Mucosa of stomach (tissue), 1 donor: ENCODE results near the gene OSBPL2.

Source experiments
- H3K27me3 ChIP-seq: one replicate; pipeline ENCODE4 v1.7.0; 2013; ENCODE audit warnings: mild to moderate bottlenecking, low read length; ENCODE audit not compliant: control insufficient read depth, insufficient read depth
- H3K36me3 ChIP-seq: one replicate; pipeline ENCODE4 v1.7.0; 2013; ENCODE audit warnings: low read length; ENCODE audit not compliant: control insufficient read depth, insufficient read depth
- H3K4me1 ChIP-seq: one replicate; pipeline ENCODE4 v1.7.0; 2013; ENCODE audit warnings: mild to moderate bottlenecking, low read length; ENCODE audit not compliant: control insufficient read depth, insufficient read depth
- H3K4me3 ChIP-seq: one replicate; pipeline ENCODE4 v1.7.0; 2013; ENCODE audit warnings: low read length
- H3K9ac ChIP-seq: one replicate; pipeline ENCODE4 v1.7.0; 2013; ENCODE audit warnings: mild to moderate bottlenecking, low read length, moderate library complexity
- H3K9me3 ChIP-seq: one replicate; pipeline ENCODE4 v1.7.0; 2013; ENCODE audit warnings: mild to moderate bottlenecking, low read length, moderate library complexity; ENCODE audit not compliant: control insufficient read depth
- donor health status: Pancreatic carcinoma.

OSBPL2 gene

DNA sequence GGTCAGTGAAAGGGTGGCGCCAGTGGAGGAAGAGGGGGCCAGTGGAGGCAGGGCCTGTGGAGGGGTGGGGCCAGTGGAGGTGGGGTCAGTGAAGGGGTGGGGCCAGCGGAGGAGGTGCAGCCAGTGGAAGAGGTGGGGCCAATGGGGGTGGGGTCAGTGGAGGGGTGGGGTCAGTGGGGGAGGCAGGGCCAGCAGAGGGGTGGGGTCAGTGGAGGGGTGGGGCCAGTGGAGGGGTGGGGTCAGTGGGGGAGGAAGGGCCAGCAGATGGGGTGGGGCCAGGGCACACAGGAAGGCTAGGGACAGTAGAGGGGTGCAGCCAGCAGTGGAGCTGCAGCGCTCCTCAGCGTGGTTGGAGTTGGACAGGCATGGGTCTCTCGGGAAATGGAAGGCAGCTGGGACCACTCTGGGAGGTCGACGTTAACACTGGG, 83.2 kb downstream of the OSBPL2 start:
- H3K36me3 ChIP-seq, result no peaks in the 10 kb centered on the region

DNA sequence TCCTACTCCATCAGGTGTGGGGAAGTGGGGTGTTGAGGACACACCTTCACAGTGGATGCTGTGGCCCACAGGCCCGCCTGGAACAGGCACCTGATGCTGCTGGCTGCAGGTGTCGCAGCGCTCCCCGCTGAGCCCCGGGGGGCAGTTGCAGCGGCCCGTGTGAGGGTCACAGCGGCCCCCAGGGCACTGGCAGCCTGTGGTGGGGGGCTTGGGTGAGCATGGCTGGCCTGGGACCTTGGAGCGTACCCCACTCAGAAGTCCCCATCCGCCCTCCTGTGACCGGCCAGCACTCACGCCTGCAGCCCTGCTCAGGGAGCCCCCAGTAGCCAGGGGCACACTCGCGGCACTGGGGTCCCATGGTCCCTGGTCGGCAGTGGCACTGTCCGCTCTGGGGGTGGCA, 83.7 kb downstream of the OSBPL2 start:
- Histone ChIP-seq H3K9me3 (no peaks in the 10 kb centered on the region), H3K36me3 (no peaks in the 10 kb centered on the region), H3K4me3 (no peak overlapping the region), H3K27me3 (no peaks in the 10 kb centered on the region), H3K4me1 (no peaks in the 10 kb centered on the region), H3K9ac (no peak overlapping the region)

More for the DNA sequence above, 83.2 kb downstream of the OSBPL2 start:
- Histone ChIP-seq H3K27me3 (no peaks in the 10 kb centered on the region), H3K4me3 (no peak overlapping the region), H3K9ac (no peak overlapping the region), H3K9me3 (no peaks in the 10 kb centered on the region), H3K4me1 (no peaks in the 10 kb centered on the region)

DNA sequence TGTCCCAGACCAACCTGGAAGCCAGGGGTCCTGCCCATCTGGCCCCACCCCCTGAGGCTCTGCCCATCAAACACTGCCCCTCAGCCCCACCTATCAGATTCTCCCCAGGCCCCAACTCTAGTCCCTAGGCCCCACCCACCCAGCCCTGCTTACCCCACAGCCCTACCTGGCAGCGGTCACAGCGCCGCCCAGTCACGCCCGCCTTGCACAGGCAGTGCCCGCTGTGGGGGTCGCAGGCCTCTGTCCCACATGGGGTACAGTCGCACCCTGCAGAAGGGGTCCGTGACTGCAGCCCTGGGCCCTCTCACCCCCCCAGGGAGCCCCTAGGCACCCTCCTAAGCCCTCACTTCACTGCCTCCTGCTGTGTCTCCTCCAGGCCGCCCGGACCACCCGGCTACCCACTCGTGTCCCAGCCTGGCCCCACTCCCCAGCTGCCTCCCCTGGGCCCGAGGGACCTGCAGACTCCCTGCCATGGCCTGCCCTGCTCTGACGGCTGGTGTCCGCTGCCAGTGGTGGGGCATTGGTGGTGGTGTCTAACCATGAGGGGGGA, 84.2 kb downstream of the OSBPL2 start:
- H3K4me1 ChIP-seq, result no peaks in the 10 kb centered on the region
- no peaks in the 10 kb centered on the region for H3K9me3 ChIP-seq
- no peak overlapping the region for H3K9ac ChIP-seq
- H3K36me3 ChIP-seq, result no peaks in the 10 kb centered on the region
- no peak overlapping the region for H3K4me3 ChIP-seq
- no peaks in the 10 kb centered on the region for H3K27me3 ChIP-seq

DNA sequence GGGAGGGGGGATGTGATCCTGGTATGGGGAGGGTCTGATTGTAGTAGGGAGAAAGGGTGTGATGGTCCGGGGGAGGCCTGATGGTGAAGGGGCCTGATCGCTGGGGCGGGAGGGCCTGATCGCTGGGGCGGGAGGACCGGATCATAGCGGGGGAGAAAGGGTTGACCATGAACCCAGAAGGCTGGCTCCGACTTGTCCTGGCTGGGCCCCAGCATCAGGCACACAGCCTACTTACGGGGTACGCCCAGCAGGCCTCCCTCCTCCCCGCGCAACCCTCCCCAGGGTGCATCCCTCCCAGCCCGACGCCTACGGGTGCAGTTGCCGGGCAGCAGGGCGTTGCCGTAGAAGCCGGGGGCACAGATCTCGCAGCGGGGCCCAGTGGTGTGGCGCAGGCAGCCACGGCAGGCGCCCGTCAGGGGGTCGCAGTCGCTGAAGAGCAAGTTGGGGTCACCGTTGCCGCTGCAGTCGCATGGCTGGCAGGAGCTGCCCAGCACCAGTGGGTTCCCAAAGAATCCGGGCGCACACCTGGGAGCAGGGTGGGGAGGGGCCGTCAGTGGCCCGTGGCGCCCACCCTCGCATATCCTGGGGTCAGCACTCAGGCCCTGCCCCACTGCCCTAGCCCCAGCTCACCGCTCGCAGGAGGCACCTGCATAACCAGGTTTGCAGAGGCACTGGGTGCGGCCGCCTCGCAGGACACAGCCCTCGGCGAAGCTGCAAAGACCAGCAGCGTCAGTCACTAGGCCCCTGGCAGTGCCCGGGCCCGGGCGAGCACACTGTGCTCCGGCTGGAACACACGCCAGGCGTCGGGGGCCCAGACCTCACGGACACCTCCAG, 85.0 kb downstream of the OSBPL2 start:
- no peaks in the 10 kb centered on the region for H3K4me1 ChIP-seq
- no peak overlapping the region for H3K4me3 ChIP-seq
- H3K36me3 ChIP-seq, result no peaks in the 10 kb centered on the region

DNA sequence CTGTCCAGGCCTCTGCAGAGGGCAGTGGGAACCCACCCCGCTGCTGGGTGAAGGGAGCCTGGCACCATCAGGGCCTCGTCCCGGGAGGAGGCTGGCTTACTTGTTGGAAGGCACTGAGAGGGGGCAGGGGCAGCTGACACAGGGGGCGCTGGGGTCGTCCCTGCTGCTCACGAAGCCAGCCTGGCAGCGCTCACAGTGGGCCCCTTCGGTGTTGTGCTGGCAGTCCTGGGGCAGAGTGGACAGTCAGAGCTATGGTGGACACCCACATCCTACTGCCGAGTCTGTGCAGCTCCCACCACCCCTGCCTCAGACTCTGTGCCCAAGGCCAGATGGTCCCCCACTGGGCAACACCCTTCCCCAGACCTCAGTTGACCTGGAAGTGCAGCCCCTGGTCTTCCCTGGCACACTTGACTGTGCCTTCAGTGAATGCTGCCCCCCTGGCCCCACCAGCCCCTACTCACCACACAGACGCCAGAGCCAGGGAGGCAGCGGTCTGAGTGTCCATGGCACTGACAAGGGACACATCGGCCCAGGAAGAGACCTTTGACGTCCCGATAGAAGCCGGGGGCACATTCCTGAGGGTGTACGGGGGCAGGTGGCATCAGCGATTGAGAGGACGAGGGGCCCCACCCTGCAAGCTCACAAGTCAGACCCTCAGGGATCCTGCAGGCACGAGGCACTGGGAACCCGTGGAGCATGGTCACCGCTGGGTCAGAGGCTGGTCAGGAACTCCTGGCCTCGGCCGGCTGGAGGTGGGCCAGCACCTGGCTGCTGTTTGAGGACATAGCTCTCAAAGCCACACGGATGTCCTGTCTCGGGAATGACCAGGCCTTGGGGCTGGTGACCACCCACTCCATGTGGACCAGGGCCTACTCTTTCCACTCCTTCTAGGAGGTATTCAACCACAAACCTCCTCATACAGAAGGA, 85.9 kb downstream of the OSBPL2 start:
- Histone ChIP-seq H3K9me3 (no peaks in the 10 kb centered on the region), H3K27me3 (no peaks in the 10 kb centered on the region), H3K4me1 (no peaks in the 10 kb centered on the region), H3K36me3 (no peaks in the 10 kb centered on the region), H3K9ac (no peak overlapping the region), H3K4me3 (no peak overlapping the region)

More for the DNA sequence above, 85.0 kb downstream of the OSBPL2 start:
- no peaks in the 10 kb centered on the region for H3K9me3 ChIP-seq
- H3K9ac ChIP-seq, result no peak overlapping the region
- no peaks in the 10 kb centered on the region for H3K27me3 ChIP-seq

DNA sequence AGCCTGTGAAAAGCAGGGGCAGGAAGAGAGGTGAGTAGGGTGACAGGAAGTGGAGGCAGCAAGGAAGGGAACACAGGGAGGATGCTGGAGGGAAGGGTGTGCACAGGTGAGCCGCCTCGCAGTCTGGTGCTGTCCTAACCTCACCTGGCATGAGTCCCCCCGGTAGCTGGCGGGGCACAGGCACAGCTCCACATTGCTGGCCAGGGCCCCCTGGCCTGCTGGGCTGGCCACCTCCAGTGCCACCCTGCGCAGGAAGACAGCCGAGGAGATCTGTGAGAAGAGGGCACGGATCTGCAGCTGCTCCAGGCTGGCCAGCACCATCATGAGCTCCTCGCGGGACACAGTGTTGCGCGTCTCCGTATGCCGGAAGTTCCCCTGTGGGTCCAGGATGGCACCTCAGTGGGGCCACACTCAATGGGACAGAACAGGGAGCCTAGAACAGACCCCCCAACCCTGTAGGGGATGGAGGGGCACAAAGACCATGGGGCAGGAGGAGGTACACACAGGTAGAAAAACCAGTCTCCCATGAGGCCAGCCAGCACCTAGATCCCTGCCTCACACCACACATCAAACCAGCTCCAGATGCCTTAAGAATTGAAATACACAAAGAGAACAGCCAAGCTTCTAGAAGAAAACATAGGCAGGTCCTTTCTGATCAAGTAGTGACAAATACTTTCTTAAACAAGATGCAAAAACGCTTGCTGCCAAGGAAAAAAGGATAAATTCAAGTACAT, 87.0 kb downstream of the OSBPL2 start:
- no peaks in the 10 kb centered on the region for H3K36me3 ChIP-seq
- no peaks in the 10 kb centered on the region for H3K9me3 ChIP-seq
- no peaks in the 10 kb centered on the region for H3K4me1 ChIP-seq
- H3K27me3 ChIP-seq, result no peaks in the 10 kb centered on the region
- no peak overlapping the region for H3K9ac ChIP-seq
- H3K4me3 ChIP-seq, result no peak overlapping the region

DNA sequence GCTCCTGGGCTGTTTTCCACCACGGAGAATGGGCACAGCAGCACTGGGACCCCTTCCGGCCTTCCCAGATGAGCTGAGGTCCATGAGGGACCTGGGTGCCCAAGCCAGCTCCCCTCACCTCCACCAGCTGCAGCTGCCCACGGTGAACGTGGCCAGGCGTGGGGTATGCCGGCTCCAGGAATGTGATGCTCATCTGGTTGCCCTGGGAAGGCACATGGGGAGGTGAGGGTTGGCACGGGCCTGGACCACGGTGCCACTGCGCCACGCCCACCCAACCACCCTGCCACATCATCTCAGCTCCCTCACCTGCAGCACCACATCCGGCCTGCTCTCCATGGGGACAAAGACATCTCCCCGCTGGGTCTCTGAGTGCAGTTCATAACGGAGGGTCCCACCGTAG, 88.2 kb downstream of the OSBPL2 start:
- Histone ChIP-seq H3K4me3 (no peak overlapping the region), H3K4me1 (no peaks in the 10 kb centered on the region), H3K36me3 (no peaks in the 10 kb centered on the region), H3K9me3 (no peaks in the 10 kb centered on the region), H3K27me3 (no peaks in the 10 kb centered on the region), H3K9ac (no peak overlapping the region)

DNA sequence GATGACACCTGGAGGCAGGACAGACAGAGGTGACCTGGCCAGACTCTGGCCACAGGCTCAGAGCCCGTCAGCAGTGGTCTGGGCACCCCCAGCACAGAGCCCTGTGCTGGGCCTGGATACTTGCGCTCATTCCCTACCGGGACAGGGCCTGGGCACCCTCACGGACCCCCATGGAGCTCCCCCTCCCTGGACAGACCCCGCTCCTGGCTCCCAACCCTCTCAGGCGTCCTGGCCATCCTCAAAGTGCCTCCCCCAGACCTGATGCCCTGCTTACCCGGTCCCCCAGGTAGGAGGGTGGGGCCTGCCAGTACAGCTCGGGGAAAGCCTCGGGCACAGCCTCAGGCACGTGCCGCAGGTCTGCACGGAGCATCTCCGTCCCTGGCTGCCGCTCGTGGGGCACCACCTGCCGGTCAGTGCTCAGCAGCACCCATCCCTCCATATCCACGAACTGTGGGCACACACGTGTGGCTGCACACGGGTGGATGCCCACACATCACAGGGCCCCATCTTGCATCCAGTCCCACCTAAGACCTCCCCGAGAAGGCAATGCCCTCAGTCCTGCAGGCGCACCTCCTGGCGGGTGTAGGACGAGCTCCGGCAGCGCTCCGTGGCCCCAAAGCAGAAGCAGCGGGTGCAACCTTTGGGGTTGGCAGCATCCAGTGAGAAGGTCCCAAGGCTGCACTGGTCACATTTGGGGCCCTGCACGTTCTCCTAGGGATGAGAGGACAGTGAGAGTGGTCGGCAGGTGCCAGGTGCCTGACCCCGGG, 88.8 kb downstream of the OSBPL2 start:
- no peaks in the 10 kb centered on the region for H3K36me3 ChIP-seq
- H3K4me3 ChIP-seq, result no peak overlapping the region
- H3K4me1 ChIP-seq, result no peaks in the 10 kb centered on the region
- H3K9me3 ChIP-seq, result no peaks in the 10 kb centered on the region
- no peaks in the 10 kb centered on the region for H3K27me3 ChIP-seq
- no peak overlapping the region for H3K9ac ChIP-seq

DNA sequence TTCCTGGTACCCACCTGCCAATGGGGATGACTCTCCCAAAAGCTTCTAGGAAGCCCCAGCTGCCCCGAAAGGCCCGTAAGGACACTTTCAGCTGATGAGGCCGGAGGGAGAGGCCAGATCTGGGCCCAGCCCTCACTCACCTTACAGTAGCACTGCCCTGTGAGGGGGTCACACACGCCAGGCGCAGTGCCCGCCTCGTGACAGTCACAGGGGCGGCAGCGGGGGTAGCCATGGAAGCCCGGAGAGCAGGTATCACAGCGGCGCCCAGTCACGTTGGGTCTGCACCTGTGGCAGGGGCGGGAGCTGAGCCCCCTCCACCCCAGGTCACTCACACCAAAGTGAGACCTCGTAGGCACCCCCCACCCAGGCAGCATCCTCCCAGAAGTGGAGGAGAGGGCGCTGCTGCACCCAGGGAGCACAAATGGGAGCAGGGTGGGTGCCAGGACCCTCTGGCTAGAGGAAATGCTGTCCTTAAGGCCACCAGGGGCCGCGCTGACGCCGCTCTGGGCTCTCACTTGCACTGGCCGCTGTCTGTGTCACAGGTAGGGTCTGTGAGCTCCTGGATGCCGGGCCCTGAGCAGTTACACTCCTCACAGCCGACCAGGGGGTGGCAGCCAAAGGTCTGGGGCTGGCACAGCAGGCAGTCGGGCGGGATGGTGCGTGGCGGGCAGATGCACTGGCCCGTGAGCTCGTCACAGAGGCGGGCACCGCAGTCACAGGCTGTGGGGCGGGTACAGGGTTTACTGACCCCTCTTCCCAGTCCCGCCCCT, 89.6 kb downstream of the OSBPL2 start:
- no peaks in the 10 kb centered on the region for H3K36me3 ChIP-seq

DNA sequence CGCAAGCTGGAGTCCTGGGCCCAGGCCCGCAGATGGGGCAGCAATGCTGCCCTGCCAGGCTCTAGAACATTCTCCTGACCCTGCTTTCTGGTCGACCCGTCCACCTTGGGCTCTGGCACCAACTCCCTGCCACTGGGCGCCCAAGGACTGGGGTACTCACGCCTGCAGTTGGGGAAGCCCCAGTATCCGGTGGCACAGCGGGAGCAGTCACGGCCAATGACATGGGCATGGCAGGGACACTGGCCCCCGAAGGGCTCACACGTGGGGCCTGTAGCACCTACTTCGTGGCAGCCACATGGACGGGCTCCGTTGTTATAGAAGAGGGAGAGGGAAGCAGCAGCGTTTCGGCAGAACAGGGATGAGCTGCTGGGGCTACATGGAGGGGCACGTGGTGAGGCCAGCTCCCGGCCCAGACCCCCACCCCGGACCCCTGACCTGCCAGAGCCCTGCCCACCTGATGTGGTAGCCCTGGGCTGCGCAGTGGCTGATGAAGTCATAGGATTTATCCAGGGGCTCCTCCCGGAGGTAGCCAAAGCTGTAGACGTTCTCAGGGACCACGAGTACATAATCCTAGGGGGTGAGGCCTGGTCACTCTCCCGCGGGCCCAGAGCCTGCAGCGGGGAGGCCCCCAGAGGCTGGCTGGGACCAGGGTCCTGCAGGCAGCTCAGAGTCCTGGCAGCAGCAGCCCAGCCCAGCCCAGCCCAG, 90.5 kb downstream of the OSBPL2 start:
- H3K9me3 ChIP-seq, result no peaks in the 10 kb centered on the region
- H3K4me1 ChIP-seq, result no peaks in the 10 kb centered on the region
- H3K36me3 ChIP-seq, result no peaks in the 10 kb centered on the region
- no peaks in the 10 kb centered on the region for H3K27me3 ChIP-seq
- H3K4me3 ChIP-seq, result no peak overlapping the region
- H3K9ac ChIP-seq, result no peak overlapping the region

More for the DNA sequence above, 89.6 kb downstream of the OSBPL2 start:
- Histone ChIP-seq H3K9ac (no peak overlapping the region), H3K4me3 (no peak overlapping the region), H3K4me1 (no peaks in the 10 kb centered on the region), H3K27me3 (no peaks in the 10 kb centered on the region), H3K9me3 (no peaks in the 10 kb centered on the region)
